Measurements from ENCODE around the gene ANKRD44. TPM values are rescaled to one million over a fixed set of nuclear protein-coding genes. Genes with fewer than 3 reads are reported as not detected.

ANKRD44 gene
- total and polyA plus RNA-seq, 2 of the 8 experiments (the other 6 are each of a cell fraction or from before 2014, with no cell fraction given) = 1.2 to 1.3 TPM

DNA sequence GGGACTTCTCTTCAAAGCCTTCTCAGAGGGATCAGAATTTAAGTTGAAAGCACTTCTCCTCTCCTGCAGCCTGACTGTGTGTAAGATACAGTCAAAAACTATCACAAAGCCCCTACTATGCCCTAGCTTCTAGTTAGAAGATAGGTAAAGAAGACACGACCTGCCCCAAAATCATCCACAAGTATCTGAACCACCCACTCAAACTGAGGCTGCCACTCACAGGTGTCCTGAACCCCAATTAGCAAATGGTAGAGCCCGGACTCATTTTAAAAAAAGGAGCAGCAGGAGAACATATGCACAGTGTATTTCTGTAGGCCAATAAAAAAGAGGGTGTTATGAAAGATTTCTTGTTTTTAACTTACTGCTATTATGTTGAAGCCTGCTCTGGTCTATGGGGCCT lies 74.4 kb downstream of the ANKRD44 start:
- Histone ChIP-seq H3K18ac (ENCODE audit: extremely low read depth, low read length) (no peak overlapping the region), H3K36me3 (ENCODE audit: control insufficient read depth in 2 of 4, insufficient read depth in 4 of 4, low read length in 3 of 4) (no peaks in the 10 kb centered on the region), H3K79me2 (ENCODE audit: control insufficient read depth in 1 of 2, insufficient read depth in 2 of 2, low read length in 2 of 2) (no peaks in the 10 kb centered on the region), H3K4me1 (replicated peaks in 1 of 4; ENCODE audit: control insufficient read depth in 3 of 4, insufficient read depth in 4 of 4, low read length in 3 of 4) (no peaks in the 10 kb centered on the region; a peak in 1 of 7 replicates), H3K79me1 (ENCODE audit: low read depth, low read length) (no peaks in the 10 kb centered on the region), H3K4ac (replicated peaks; ENCODE audit: insufficient read length, low read depth, low read length) (no peak overlapping the region), H2BK5ac (ENCODE audit: low read depth, low read length) (no peak overlapping the region), H2BK120ac (replicated peaks; ENCODE audit: low read depth, low read length) (no peak overlapping the region), H2AFZ (ENCODE audit: low read length) (no peak overlapping the region), H3K23me2 (ENCODE audit: low read depth, low read length) (no peaks in the 10 kb centered on the region), H3K4me2 (ENCODE audit: insufficient read depth in 1 of 2, low read depth in 2 of 2, low read length in 2 of 2) (no peak overlapping the region), H3K23ac (ENCODE audit: insufficient read length) (no peak overlapping the region), H4K8ac (ENCODE audit: extremely low read depth, insufficient read depth, low read length) (no peak overlapping the region), H3K14ac (ENCODE audit: insufficient read length) (no peak overlapping the region), H3K9me3 (ENCODE audit: insufficient read depth in 2 of 2, low read depth in 1 of 2, low read length in 1 of 2) (no peaks in the 10 kb centered on the region), H4K5ac (ENCODE audit: insufficient read length, low read depth, low read length) (no peak overlapping the region), H2BK12ac (ENCODE audit: low read depth, low read length) (no peak overlapping the region), H2BK20ac (ENCODE audit: low read length) (no peak overlapping the region), H4K20me1 (replicated peaks in 1 of 2; ENCODE audit: control insufficient read depth in 1 of 2, insufficient read depth in 2 of 2, low read length in 2 of 2) (no peaks in the 10 kb centered on the region), H3K27ac (ENCODE audit: low read depth, low read length) (no peak overlapping the region), H3K9ac (replicated peaks in 1 of 4; ENCODE audit: extremely low read depth in 1 of 4, low read depth in 3 of 4, low read length in 3 of 4) (no peak overlapping the region), H4K91ac (replicated peaks; ENCODE audit: insufficient read length, low read length) (no peak overlapping the region), H3K4me3 (ENCODE audit: extremely low read depth in 1 of 4, insufficient read depth in 2 of 4, low read depth in 3 of 4, low read length in 4 of 4) (no peak overlapping the region), H3K27me3 (replicated peaks in 1 of 4; ENCODE audit: control insufficient read depth in 3 of 4, extremely low read depth in 1 of 4, insufficient read depth in 3 of 4, low read length in 3 of 4) (peaks cover 0 to 1% (median 0%) of the 10 kb centered on the region in 4 experiments; a peak in 1 of 7 replicates), H2BK15ac (ENCODE audit: low read length) (no peak overlapping the region), H2AK5ac (ENCODE audit: low read depth, low read length) (no peak overlapping the region), H3K56ac (replicated peaks; ENCODE audit: insufficient read length, low read depth, low read length) (no peak overlapping the region)
- ChIA-PET POLR2A (ENCODE audit: partially characterized antibody) (no interaction called here), CTCF (ENCODE audit: partially characterized antibody) (interaction anchor here (1.1 kb wide), 1 partner anchor 14 kb away, joined by 3 read pairs; no protein-coding TSS in a partner anchor)
- DNase-seq (ENCODE audit: low read depth in 1 of 2, low spot score in 2 of 2) (no peak), FAIRE-seq (no peak)
- WGBS, 2 experiments (ENCODE audit: extremely low coverage in 1 of 2, insufficient coverage in 1 of 2, insufficient read length in 1 of 2, insufficient replicate concordance in 2 of 2, low coverage in 1 of 2, low lambda C conversion rate in 2 of 2, missing lambda C conversion rate in 1 of 2) = 82% methylated on average over 2 of the region's 2 CpGs; no CpG with 5 or more reads in 1 of the 2 experiments
- TF ChIP-seq TAF1 (IDR thresholded peaks at IDR 0.05; ENCODE audit: low read depth, low read length) = no peak
- TF ChIP-seq FOSL1 (IDR thresholded peaks at IDR 0.05; ENCODE audit: insufficient read depth, low read depth, low read length) = no peak
- TF ChIP-seq KDM5A (IDR thresholded peaks at IDR 0.05; ENCODE audit: low read length) = no peak
- TF ChIP-seq RXRA (IDR thresholded peaks at IDR 0.05; ENCODE audit: insufficient read depth, low read depth, low read length) = no peak
- TF ChIP-seq HDAC2 (IDR thresholded peaks at IDR 0.05; ENCODE audit: borderline replicate concordance in 1 of 2, low read depth in 2 of 2, low read length in 2 of 2) = no peak
- no peak for TF ChIP-seq CHD1 (IDR thresholded peaks at IDR 0.05; ENCODE audit: low read depth, low read length)
- TF ChIP-seq EP300 (IDR thresholded peaks at IDR 0.05; ENCODE audit: borderline replicate concordance in 1 of 2, low read depth in 2 of 2, low read length in 2 of 2) = no peak
- TF ChIP-seq, protein P1, sequence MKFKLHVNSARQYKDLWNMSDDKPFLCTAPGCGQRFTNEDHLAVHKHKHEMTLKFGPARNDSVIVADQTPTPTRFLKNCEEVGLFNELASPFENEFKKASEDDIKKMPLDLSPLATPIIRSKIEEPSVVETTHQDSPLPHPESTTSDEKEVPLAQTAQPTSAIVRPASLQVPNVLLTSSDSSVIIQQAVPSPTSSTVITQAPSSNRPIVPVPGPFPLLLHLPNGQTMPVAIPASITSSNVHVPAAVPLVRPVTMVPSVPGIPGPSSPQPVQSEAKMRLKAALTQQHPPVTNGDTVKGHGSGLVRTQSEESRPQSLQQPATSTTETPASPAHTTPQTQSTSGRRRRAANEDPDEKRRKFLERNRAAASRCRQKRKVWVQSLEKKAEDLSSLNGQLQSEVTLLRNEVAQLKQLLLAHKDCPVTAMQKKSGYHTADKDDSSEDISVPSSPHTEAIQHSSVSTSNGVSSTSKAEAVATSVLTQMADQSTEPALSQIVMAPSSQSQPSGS (IDR thresholded peaks at IDR 0.05; ENCODE audit: low read length) = no peak
- no peak for TF ChIP-seq RFX5 (IDR thresholded peaks at IDR 0.05; ENCODE audit: borderline replicate concordance, low read depth, low read length)
- TF ChIP-seq PHF8 (conservative IDR thresholded peaks at IDR 0.05; ENCODE audit: low read depth, low read length) = no peak
- no peak for TF ChIP-seq CHD2 (IDR thresholded peaks at IDR 0.05; ENCODE audit: low read length)
- TF ChIP-seq, protein P2, sequence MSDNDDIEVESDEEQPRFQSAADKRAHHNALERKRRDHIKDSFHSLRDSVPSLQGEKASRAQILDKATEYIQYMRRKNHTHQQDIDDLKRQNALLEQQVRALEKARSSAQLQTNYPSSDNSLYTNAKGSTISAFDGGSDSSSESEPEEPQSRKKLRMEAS (IDR thresholded peaks at IDR 0.05) = no peak

All from H1 (cell line).